ENCODE data around the gene RTL5.
"Not testable (repeated sequence)": the region's sequence is repeated elsewhere in the genome, so short reads cannot be mapped to it uniquely, and the experiment has no call there.

Gene RTL5

GRCh38 chrX:72131317-72132294, at the start of gene RTL5:
Gene RTL5, minus strand, starts transcription at chrX:72131915.
- DNase-seq: peak; percentile 91

GRCh38 chrX:72180539-72180938, 48.8 kb upstream of the RTL5 start:
- no peak for DNase-seq

GRCh38 chrX:72176981-72177380, 45.3 kb upstream of the RTL5 start:
- no peak for DNase-seq

- DNase-seq: not testable (repeated sequence)
Measured at GRCh38 chrX:72176289-72176688, 44.6 kb upstream of the RTL5 start.

- DNase-seq: no peak
Measured at GRCh38 chrX:72169008-72169728, 37.5 kb upstream of the RTL5 start.

- DNase-seq: no peak
Measured at GRCh38 chrX:72165551-72165950, 33.8 kb upstream of the RTL5 start.

- no peak for DNase-seq
Measured at GRCh38 chrX:72159769-72160168, 28.1 kb upstream of the RTL5 start.

- no peak for DNase-seq
Measured at GRCh38 chrX:72158773-72159172, 27.1 kb upstream of the RTL5 start.

GRCh38 chrX:72146527-72146926, 14.8 kb upstream of the RTL5 start:
- no peak for DNase-seq

- no peak for DNase-seq
Measured at GRCh38 chrX:72145181-72145580, 13.5 kb upstream of the RTL5 start.

- no peak for DNase-seq
Measured at GRCh38 chrX:72143609-72143907, 11.8 kb upstream of the RTL5 start.

- DNase-seq: no peak
Measured at GRCh38 chrX:72142794-72143608, 11.3 kb upstream of the RTL5 start.

- peak; percentile 86 for DNase-seq
Measured at GRCh38 chrX:72142094-72142793, 10.5 kb upstream of the RTL5 start.

- no peak for DNase-seq
Measured at GRCh38 chrX:72141372-72142004, 9.8 kb upstream of the RTL5 start.

GRCh38 chrX:72139538-72139937, 7.8 kb upstream of the RTL5 start:
- DNase-seq: no peak

GRCh38 chrX:72137846-72138495, 6.3 kb upstream of the RTL5 start:
- no peak for DNase-seq

GRCh38 chrX:72133851-72134546, 2.3 kb upstream of the RTL5 start:
- DNase-seq: no peak

- no peak for DNase-seq
Measured at GRCh38 chrX:72132456-72132855, 741 bp upstream of the RTL5 start.

- DNase-seq: no peak
Measured at GRCh38 chrX:72130762-72131250, 909 bp downstream of the RTL5 start.

- DNase-seq: no peak
Measured at GRCh38 chrX:72130156-72130761, 1.5 kb downstream of the RTL5 start.

Measured in DMS153 (cell line).